DOHH2 (cell line): Measurements from ENCODE around the gene LAMC2.

Source experiments
- H3F3A ChIP-seq: fragments of 200-600 bp; sonication (generic), shearing (Covaris generic); 2 replicates; pipeline ENCODE4 v1.6.0; 2016; ENCODE audit warnings: antibody characterized with exemption, mild to moderate bottlenecking; ENCODE audit not compliant: control insufficient read depth, insufficient read depth
- H3K27ac ChIP-seq: fragments of 200-600 bp; sonication (generic); 2 replicates; pipeline ENCODE4 v1.5.1; 2014; ENCODE audit warnings: low read depth, mild to moderate bottlenecking, low read length, moderate library complexity
- H3K27me3 ChIP-seq: fragments of 200-600 bp; sonication (generic); 2 replicates; pipeline ENCODE4 v1.6.1; 2014; ENCODE audit warnings: mild to moderate bottlenecking, low read length, mixed read lengths; ENCODE audit not compliant: control insufficient read depth
- H3K36me3 ChIP-seq: fragments of 200-600 bp; sonication (generic); 2 replicates; pipeline ENCODE4 v1.6.1; 2014; ENCODE audit warnings: mild to moderate bottlenecking, low read length, moderate library complexity, mixed read lengths; ENCODE audit not compliant: control insufficient read depth
- H3K4me1 ChIP-seq: fragments of 200-600 bp; sonication (generic); 2 replicates; pipeline ENCODE4 v1.6.1; 2014; ENCODE audit warnings: mild to moderate bottlenecking, low read length, mixed read lengths; ENCODE audit not compliant: control insufficient read depth
- H3K4me2 ChIP-seq: fragments of 200-600 bp; sonication (generic); 2 replicates; pipeline ENCODE4 v1.6.0; 2014; ENCODE audit warnings: mild to moderate bottlenecking, low read length, moderate library complexity
- H3K4me3 ChIP-seq: fragments of 200-600 bp; sonication (generic); 2 replicates; pipeline ENCODE4 v1.5.1; 2014; ENCODE audit warnings: mild to moderate bottlenecking, low read length, mixed read lengths
- H3K79me2 ChIP-seq: fragments of 200-600 bp; sonication (generic); 2 replicates; pipeline ENCODE4 v1.6.1; 2014; ENCODE audit warnings: mild to moderate bottlenecking, low read length, mixed read lengths; ENCODE audit not compliant: control insufficient read depth
- H3K9me2 ChIP-seq: fragments of 200-600 bp; sonication (generic); replicated peaks from 2 replicates; pipeline ENCODE4 v1.6.1; 2014; ENCODE audit warnings: mild to moderate bottlenecking, low read length, mixed read lengths; ENCODE audit not compliant: control insufficient read depth
- H3K9me3 ChIP-seq: fragments of 200-600 bp; sonication (generic); 2 replicates; pipeline ENCODE4 v1.6.1; 2014; ENCODE audit warnings: antibody characterized with exemption, low read length, mixed read lengths; ENCODE audit not compliant: control insufficient read depth, insufficient read depth
- H4K20me1 ChIP-seq: fragments of 200-600 bp; sonication (generic); 2 replicates; pipeline ENCODE4 v1.6.0; 2014; ENCODE audit warnings: low read depth, mild to moderate bottlenecking, antibody characterized with exemption, low read length, moderate library complexity; ENCODE audit not compliant: control insufficient read depth, insufficient read depth
- EZH2phosphoT487 ChIP-seq: fragments of 200-600 bp; sonication (generic); IDR thresholded peaks from 2 replicates; pipeline ENCODE4 v1.6.1; 2017; ENCODE audit warnings: borderline replicate concordance, mild to moderate bottlenecking, antibody characterized with exemption, low read length, moderate library complexity, mixed read lengths
- TF ChIP-seq, protein P1 (sequence below): fragments of 200-600 bp; sonication (generic); IDR thresholded peaks from one replicate; pipeline ENCODE4 v1.5.1; 2014; ENCODE audit warnings: antibody characterized with exemption, mild to moderate bottlenecking, low read depth, low read length; ENCODE audit not compliant: poor library complexity, severe bottlenecking

Gene LAMC2

DNA sequence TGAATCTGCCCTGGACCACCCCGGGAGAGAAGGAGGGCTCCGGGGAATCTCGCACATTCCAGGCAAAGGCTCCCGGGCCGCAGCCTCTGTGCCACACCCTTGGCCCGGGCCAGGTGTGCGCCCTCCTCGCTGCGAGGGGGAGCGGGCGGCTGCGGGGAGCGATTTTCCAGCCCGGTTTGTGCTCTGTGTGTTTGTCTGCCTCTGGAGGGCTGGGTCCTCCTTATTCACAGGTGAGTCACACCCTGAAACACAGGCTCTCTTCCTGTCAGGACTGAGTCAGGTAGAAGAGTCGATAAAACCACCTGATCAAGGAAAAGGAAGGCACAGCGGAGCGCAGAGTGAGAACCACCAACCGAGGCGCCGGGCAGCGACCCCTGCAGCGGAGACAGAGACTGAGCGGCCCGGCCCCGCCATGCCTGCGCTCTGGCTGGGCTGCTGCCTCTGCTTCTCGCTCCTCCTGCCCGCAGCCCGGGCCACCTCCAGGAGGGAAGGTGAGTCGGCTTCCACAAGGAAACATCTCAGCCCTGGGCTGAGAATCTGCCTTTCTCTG is at the start of gene LAMC2:
Gene LAMC2 (plus strand): TSS at position 324 of the 550 bp plus-strand sequence. CDS start 89 bp downstream, at position 413.
- no peaks in the 10 kb centered on the region for H3K9me3 ChIP-seq
- no peak within 1 kb of the TSS for H3K27ac ChIP-seq
- no peaks in the 10 kb centered on the region for H3K36me3 ChIP-seq
- no peaks in the 10 kb centered on the region for H3F3A ChIP-seq
- H3K9me2 ChIP-seq, result no peaks in the 10 kb centered on the region
- TF ChIP-seq, protein P1, sequence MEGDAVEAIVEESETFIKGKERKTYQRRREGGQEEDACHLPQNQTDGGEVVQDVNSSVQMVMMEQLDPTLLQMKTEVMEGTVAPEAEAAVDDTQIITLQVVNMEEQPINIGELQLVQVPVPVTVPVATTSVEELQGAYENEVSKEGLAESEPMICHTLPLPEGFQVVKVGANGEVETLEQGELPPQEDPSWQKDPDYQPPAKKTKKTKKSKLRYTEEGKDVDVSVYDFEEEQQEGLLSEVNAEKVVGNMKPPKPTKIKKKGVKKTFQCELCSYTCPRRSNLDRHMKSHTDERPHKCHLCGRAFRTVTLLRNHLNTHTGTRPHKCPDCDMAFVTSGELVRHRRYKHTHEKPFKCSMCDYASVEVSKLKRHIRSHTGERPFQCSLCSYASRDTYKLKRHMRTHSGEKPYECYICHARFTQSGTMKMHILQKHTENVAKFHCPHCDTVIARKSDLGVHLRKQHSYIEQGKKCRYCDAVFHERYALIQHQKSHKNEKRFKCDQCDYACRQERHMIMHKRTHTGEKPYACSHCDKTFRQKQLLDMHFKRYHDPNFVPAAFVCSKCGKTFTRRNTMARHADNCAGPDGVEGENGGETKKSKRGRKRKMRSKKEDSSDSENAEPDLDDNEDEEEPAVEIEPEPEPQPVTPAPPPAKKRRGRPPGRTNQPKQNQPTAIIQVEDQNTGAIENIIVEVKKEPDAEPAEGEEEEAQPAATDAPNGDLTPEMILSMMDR, result no peak
- no peak for TF ChIP-seq EZH2phosphoT487
- H3K4me2 ChIP-seq, result no peak within 1 kb of the TSS
- no peaks in the 10 kb centered on the region for H3K79me2 ChIP-seq
- no peaks in the 10 kb centered on the region for H4K20me1 ChIP-seq
- no peaks in the 10 kb centered on the region for H3K4me1 ChIP-seq
- peaks cover 11% of the 10 kb centered on the region; the same call in 1 of the 2 replicates for H3K27me3 ChIP-seq
- H3K4me3 ChIP-seq, result no peak within 1 kb of the TSS

GRCh38 chr1:183137782-183138181 is 48.3 kb upstream of the LAMC2 start:
- no peaks in the 10 kb centered on the region for H3F3A ChIP-seq
- peaks cover 8% of the 10 kb centered on the region for H3K4me1 ChIP-seq
- H4K20me1 ChIP-seq, result no peaks in the 10 kb centered on the region
- no peak overlapping the region for H3K27ac ChIP-seq
- H3K9me3 ChIP-seq, result no peaks in the 10 kb centered on the region
- no peak overlapping the region for H3K4me3 ChIP-seq
- peaks cover 40% of the 10 kb centered on the region for H3K36me3 ChIP-seq
- no peak for TF ChIP-seq EZH2phosphoT487
- TF ChIP-seq, protein P1, result no peak
- H3K4me2 ChIP-seq, result no peak overlapping the region
- no peaks in the 10 kb centered on the region for H3K9me2 ChIP-seq
- H3K27me3 ChIP-seq, result no peaks in the 10 kb centered on the region
- H3K79me2 ChIP-seq, result no peaks in the 10 kb centered on the region

DNA sequence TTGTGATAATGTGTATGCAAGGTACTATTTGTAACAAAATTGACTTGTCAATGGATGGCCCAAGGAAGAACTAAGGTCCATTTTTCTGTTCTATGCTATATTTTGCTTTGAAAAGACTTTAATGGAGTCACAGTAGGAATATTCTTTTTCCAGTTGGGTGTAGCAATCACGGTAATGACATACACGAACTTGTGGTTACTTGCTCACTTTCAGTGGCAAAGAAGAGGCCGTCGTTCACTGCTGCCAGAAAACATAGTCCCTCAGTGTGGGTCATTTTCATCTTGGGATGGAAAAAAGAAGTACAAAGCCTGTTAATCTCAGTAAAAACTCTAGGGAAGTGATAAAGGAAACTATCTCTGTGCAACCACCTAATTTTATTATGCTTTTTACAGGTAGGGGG is 47.8 kb upstream of the LAMC2 start:
- H3K36me3 ChIP-seq, result peaks cover 38% of the 10 kb centered on the region
- no peaks in the 10 kb centered on the region for H3K9me3 ChIP-seq
- no peaks in the 10 kb centered on the region for H3K79me2 ChIP-seq
- TF ChIP-seq, protein P1, result no peak
- TF ChIP-seq EZH2phosphoT487, result no peak
- no peak overlapping the region for H3K4me3 ChIP-seq
- H3K4me1 ChIP-seq, result peaks cover 8% of the 10 kb centered on the region
- no peak overlapping the region for H3K27ac ChIP-seq
- no peak overlapping the region for H3K4me2 ChIP-seq
- H4K20me1 ChIP-seq, result no peaks in the 10 kb centered on the region
- no peaks in the 10 kb centered on the region for H3K27me3 ChIP-seq
- no peaks in the 10 kb centered on the region for H3F3A ChIP-seq
- H3K9me2 ChIP-seq, result no peaks in the 10 kb centered on the region
